Neural crest cell (in vitro differentiated cells): ENCODE measurements around the gene NDUFAF2. TPM values are rescaled to one million over a fixed set of nuclear protein-coding genes. Genes with fewer than 3 reads are reported as not detected.

Experiments used
- DNase-seq: peaks from one replicate; pipeline ENCODE4 v3.0.0; 2021; ENCODE audit warnings: low read depth, mixed read lengths, low spot score
- H3K27ac Mint-ChIP-seq: one replicate; pipeline ENCODE4 v1.8.0; 2021; ENCODE audit warnings: mild to moderate bottlenecking, mixed read lengths; ENCODE audit not compliant: unreplicated experiment
- H3K27me3 Mint-ChIP-seq: 2 replicates; pipeline ENCODE4 v1.8.0; 2021; ENCODE audit warnings: low read depth, mild to moderate bottlenecking, mixed read lengths
- H3K36me3 Mint-ChIP-seq: 2 replicates; pipeline ENCODE4 v1.8.0; 2021; ENCODE audit warnings: low read depth, mild to moderate bottlenecking, mixed read lengths
- H3K4me1 Mint-ChIP-seq: 2 replicates; pipeline ENCODE4 v1.8.0; 2021; ENCODE audit warnings: mixed read lengths
- H3K4me3 Mint-ChIP-seq: one replicate; pipeline ENCODE4 v1.8.0; 2021; ENCODE audit warnings: mild to moderate bottlenecking, mixed read lengths
- H3K9me3 Mint-ChIP-seq: 2 replicates; pipeline ENCODE4 v1.8.0; 2021; ENCODE audit warnings: mixed read lengths
- CTCF ChIP-seq: fragments of 200-600 bp; sonication (generic); conservative IDR thresholded peaks from 2 replicates; pipeline ENCODE4 v1.5.0; 2021; ENCODE audit warnings: antibody characterized with exemption, mild to moderate bottlenecking
- total RNA-seq: library from RNA; stranded (reverse); gene quantifications from 2 replicates; pipeline ENCODE4 v1.2.1, GENCODE V29; 2021

The NDUFAF2 gene
- total RNA-seq, 1 donor from 2014 or later = 37.7 TPM

GRCh38 chr5:60993425-60993824 lies 48.4 kb downstream of the NDUFAF2 start:
- no peaks in the 10 kb centered on the region for H3K4me1 Mint-ChIP-seq
- no peak for DNase-seq
- peaks cover 16% of the 10 kb centered on the region for H3K9me3 Mint-ChIP-seq

GRCh38 chr5:60993875-60994571 lies 49.0 kb downstream of the NDUFAF2 start:
- no peak overlapping the region for H3K4me3 Mint-ChIP-seq
- H3K27me3 Mint-ChIP-seq = no peaks in the 10 kb centered on the region
- peaks cover 16% of the 10 kb centered on the region for H3K9me3 Mint-ChIP-seq
- no peak for TF ChIP-seq CTCF
- H3K36me3 Mint-ChIP-seq = peaks cover 32% of the 10 kb centered on the region
- H3K4me1 Mint-ChIP-seq = no peaks in the 10 kb centered on the region
- no peak for DNase-seq
- H3K27ac Mint-ChIP-seq = no peak overlapping the region

More at GRCh38 chr5:60993425-60993824, 48.4 kb downstream of the NDUFAF2 start:
- Mint-ChIP-seq H3K27me3 (no peaks in the 10 kb centered on the region), H3K27ac (no peak overlapping the region), H3K4me3 (no peak overlapping the region), H3K36me3 (peaks cover 32% of the 10 kb centered on the region)
- TF ChIP-seq CTCF = no peak

GRCh38 chr5:60996368-60996767 lies 51.4 kb downstream of the NDUFAF2 start:
- Mint-ChIP-seq H3K9me3 (peaks cover 10% of the 10 kb centered on the region), H3K36me3 (peaks cover 22% of the 10 kb centered on the region)

GRCh38 chr5:60997721-60998120 lies 52.7 kb downstream of the NDUFAF2 start:
- H3K27me3 Mint-ChIP-seq = no peaks in the 10 kb centered on the region
- H3K36me3 Mint-ChIP-seq = peaks cover 14% of the 10 kb centered on the region
- H3K9me3 Mint-ChIP-seq = peaks cover 3% of the 10 kb centered on the region
- H3K27ac Mint-ChIP-seq = no peak overlapping the region
- H3K4me3 Mint-ChIP-seq = no peak overlapping the region
- TF ChIP-seq CTCF = no peak
- H3K4me1 Mint-ChIP-seq = no peaks in the 10 kb centered on the region
- no peak for DNase-seq

More at GRCh38 chr5:60996368-60996767, 51.4 kb downstream of the NDUFAF2 start:
- no peak for TF ChIP-seq CTCF
- Mint-ChIP-seq H3K4me1 (no peaks in the 10 kb centered on the region), H3K27me3 (no peaks in the 10 kb centered on the region), H3K27ac (no peak overlapping the region), H3K4me3 (no peak overlapping the region)
- no peak for DNase-seq

- peaks cover 3% of the 10 kb centered on the region for H3K36me3 Mint-ChIP-seq
- DNase-seq = no peak
- no peak overlapping the region for H3K4me3 Mint-ChIP-seq
- H3K27ac Mint-ChIP-seq = no peak overlapping the region
- TF ChIP-seq CTCF = no peak
- no peaks in the 10 kb centered on the region for H3K4me1 Mint-ChIP-seq
- no peaks in the 10 kb centered on the region for H3K27me3 Mint-ChIP-seq
- H3K9me3 Mint-ChIP-seq = peaks cover 3% of the 10 kb centered on the region
Observed at GRCh38 chr5:61000887-61001286, 55.9 kb downstream of the NDUFAF2 start.
